NAMALWA (cell line): Measurements from ENCODE around the gene RIT2.

Experiments
- DNase-seq: peaks from one replicate; pipeline ENCODE4 v3.0.0-alpha.2; 2015; ENCODE audit warnings: low spot score

Gene RIT2

GRCh38 chr18:43080671-43081070, 34.8 kb downstream of the RIT2 start:
- no peak for DNase-seq

GRCh38 chr18:43079422-43079821, 36.1 kb downstream of the RIT2 start:
- no peak for DNase-seq

- no peak for DNase-seq
Observed at GRCh38 chr18:43078478-43079092, 36.9 kb downstream of the RIT2 start.

- no peak for DNase-seq
Observed at GRCh38 chr18:43077510-43078308, 37.8 kb downstream of the RIT2 start.

- DNase-seq: no peak
Observed at GRCh38 chr18:43073771-43074170, 41.7 kb downstream of the RIT2 start.

GRCh38 chr18:43068781-43069180, 46.7 kb downstream of the RIT2 start:
- DNase-seq: no peak

- DNase-seq: no peak
Observed at GRCh38 chr18:43067570-43067969, 47.9 kb downstream of the RIT2 start.

GRCh38 chr18:43061816-43062215, 53.7 kb downstream of the RIT2 start:
- DNase-seq: no peak

- DNase-seq: no peak
Observed at GRCh38 chr18:43061318-43061717, 54.2 kb downstream of the RIT2 start.

- no peak for DNase-seq
Observed at GRCh38 chr18:43060020-43060419, 55.5 kb downstream of the RIT2 start.

- no peak for DNase-seq
Observed at GRCh38 chr18:43054815-43055519, 60.5 kb downstream of the RIT2 start.

- no peak for DNase-seq
Observed at GRCh38 chr18:43049021-43049420, 66.5 kb downstream of the RIT2 start.

- no peak for DNase-seq
Observed at GRCh38 chr18:43046322-43046721, 69.2 kb downstream of the RIT2 start.

- no peak for DNase-seq
Observed at GRCh38 chr18:43043626-43044025, 71.9 kb downstream of the RIT2 start.

- DNase-seq: no peak
Observed at GRCh38 chr18:43040281-43040680, 75.2 kb downstream of the RIT2 start.

GRCh38 chr18:43034683-43035500, 80.6 kb downstream of the RIT2 start:
- DNase-seq: no peak

- no peak for DNase-seq
Observed at GRCh38 chr18:43031169-43031568, 84.3 kb downstream of the RIT2 start.

GRCh38 chr18:43029414-43029813, 86.1 kb downstream of the RIT2 start:
- no peak for DNase-seq

- DNase-seq: no peak
Observed at GRCh38 chr18:43022874-43023273, 92.6 kb downstream of the RIT2 start.

GRCh38 chr18:43017622-43018021, 97.9 kb downstream of the RIT2 start:
- no peak for DNase-seq

- DNase-seq: no peak
Observed at GRCh38 chr18:43013486-43013885, 102.0 kb downstream of the RIT2 start.

GRCh38 chr18:43012951-43013350, 102.5 kb downstream of the RIT2 start:
- no peak for DNase-seq
